GM19467 (cell line): Measurements from ENCODE around the gene NR4A3.
"Not testable (repeated sequence)": the region's sequence is repeated elsewhere in the genome, so short reads cannot be mapped to it uniquely, and the experiment has no call there.

Experiments
- ATAC-seq: cut with Tn5 transposase; IDR thresholded peaks from one replicate; pipeline ENCODE4 v1.9.1; 2021; ENCODE audit warnings: mild to moderate bottlenecking, moderate library complexity; ENCODE audit not compliant: unreplicated experiment

Gene NR4A3

DNA sequence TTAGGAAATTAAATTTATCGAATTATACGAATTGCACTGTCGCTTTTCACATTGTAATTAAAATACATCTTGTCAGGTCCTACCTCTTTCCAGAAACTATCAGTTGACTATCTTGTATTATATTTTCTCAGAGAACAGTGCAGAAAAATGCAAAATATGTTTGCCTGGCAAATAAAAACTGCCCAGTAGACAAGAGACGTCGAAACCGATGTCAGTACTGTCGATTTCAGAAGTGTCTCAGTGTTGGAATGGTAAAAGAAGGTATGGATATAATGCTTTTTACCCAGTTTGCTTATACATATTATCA, 10.8 kb downstream of the NR4A3 start:
- ATAC-seq = no peak

DNA sequence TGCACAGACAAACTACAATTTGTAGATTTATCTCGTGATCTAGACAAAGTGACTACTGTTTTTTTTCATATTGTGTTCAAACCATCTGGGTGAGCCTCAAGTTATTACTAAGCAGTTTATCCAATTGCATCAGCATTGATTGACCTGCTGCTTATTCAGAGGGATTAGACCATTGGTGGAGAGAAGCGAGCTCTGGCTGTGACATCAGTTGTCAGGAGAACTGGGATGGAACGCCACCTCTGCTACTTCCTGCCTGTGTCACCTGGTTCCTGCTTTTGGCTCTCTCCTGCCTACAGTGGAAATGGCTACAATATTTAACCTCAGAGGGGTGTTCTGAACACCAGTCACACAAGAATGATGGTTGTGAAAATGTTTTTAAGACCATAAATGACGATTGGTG, 12.1 kb downstream of the NR4A3 start:
- no peak for ATAC-seq

DNA sequence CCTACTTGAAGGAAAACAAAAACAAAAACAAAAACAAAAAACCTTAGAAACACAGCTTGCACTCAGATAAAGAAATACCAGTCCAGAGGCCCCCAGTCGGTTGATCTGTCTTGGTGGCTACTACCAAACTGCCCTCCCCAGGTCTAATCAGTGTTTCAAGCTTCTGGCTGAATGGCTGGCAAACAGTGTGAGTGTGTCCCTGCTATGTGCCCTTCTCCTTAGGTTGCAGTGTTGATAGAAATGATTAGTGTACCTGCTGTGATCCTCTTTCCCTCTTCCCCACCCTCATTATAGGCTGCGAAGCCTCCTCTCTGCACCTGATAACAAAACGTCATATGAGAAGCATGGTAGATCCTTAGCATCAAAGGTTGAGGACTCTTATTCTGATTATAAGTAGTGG, 12.8 kb downstream of the NR4A3 start:
- no peak for ATAC-seq

DNA sequence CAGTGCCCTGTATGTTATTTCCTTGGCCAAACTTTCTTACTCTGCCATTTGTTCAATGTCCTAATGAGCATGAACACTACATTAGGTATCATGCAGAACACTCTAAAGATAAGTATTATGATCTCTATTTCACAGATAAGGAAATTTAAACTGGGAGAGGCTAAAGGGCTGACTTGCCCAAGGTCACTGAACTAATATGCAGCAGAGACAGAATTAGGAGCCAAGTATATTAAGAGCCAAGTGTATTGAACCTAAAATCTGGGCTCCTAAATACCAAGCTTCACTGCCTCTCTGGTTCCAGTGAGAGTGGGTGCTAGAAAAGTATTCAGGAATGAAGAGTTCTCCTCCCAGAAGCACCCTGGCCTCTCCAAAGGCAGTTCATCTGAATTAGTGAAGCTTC, 13.5 kb downstream of the NR4A3 start:
- no peak for ATAC-seq

DNA sequence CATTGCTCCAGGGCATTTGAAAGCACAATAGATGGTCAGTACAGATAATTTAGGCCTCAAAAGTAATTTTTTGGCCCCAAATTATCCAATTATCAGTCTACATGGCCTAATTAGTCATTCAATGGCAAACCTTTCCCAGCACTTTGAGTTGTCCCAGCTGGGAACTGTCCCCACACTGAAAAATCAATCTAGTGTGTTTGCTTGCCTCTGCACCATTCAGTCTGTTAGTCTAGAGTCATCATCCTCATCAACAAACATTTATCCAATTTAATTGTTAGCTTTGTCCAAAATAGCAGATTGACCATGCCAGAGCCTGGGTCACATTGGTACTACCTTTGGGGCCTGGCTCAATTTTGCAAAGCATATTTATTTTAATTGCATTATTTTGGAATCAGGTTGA, 13.9 kb downstream of the NR4A3 start:
- ATAC-seq = no peak

DNA sequence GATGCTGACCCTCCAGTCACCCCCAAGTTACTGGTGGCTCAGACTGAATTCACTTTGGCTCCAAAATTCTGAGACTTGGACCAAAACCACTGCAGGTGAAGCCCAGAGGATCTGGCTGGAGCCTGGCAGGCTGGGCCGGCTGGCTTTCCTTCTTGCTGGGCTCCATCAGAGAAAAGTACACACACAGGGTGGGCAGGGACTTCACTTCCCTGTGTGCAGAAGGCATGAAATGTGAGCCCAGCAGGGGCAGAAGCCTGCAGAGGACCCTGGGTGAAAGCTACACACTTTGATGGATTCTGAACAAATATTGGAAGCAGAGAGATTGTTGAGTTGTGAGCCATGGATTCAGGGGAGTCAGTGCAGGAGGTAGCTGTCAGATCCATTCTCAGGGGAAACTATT, 18.4 kb downstream of the NR4A3 start:
- no peak for ATAC-seq

DNA sequence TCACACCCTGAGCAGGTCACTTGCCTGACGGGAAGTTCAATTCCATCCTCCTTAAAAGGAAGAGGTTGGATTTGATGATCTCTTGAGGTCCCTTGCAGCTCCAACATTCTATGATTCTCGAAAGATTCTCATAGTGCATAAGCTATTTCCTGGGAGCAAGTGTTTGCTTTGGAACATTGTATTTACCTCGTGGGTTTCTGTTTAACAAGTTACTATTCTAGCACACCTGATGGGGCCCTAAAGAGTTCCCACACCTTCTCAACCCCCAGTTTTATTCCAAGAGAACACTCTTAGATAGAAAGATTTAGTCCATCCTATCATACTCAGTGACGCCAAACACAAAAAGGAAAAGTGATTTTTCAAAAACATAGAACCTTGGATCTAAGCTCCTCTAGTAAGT, 23.4 kb downstream of the NR4A3 start:
- no peak for ATAC-seq

DNA sequence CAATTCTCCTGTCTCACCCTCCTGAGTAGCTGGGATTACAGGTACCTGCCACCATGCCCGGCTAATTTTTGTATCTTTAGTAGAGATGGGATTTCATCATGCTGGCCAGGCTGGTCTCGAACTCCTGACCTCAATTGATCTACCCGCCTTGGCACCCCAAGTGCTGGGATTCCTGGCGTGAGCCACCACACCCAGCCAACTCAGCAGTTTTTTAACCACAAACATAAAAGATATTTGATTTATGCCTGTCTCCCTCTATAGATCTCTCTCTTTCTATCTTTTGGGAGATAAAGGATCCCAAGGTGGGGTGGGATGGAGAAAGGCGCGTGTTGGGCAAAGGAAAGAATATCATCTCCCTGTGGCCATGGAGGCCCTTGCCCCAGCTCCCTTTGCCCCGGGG, 26.8 kb downstream of the NR4A3 start:
- no peak for ATAC-seq

DNA sequence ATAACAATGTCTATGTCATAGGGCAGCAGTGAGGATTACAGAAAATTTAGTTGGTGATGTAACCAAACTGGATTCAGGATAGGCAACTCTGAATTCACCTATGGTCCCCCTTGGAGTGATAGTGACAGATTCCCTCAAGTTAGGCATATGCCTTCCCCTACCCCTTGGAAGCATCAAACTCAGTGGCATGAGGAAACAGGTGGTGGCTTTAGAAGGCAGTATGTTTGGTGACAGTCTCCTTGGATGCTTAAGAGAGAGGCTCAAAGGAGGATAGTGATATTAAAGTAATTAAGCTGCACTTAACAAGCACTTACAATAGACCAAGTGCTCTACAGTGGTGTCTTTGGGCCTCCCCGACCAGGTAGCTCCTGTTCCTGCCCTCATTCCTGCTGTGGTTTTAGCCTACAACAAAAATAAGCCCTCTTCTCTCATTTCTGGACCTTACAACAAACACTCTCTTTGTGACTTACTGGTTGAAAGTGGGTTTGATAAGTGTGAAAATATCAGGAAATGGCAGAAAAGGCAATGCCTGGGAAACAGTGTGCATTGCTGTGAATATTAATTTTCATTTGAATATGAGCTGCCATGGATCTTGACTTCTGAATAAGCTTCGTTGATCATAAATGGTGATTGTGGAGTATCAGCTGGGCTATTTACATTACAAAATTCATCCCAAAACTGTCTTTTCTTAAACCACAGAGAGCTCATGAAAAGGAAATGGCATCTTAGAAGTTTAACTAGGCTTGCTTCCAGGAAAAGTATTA, 29.2 kb downstream of the NR4A3 start:
- peak; percentile 22 for ATAC-seq

DNA sequence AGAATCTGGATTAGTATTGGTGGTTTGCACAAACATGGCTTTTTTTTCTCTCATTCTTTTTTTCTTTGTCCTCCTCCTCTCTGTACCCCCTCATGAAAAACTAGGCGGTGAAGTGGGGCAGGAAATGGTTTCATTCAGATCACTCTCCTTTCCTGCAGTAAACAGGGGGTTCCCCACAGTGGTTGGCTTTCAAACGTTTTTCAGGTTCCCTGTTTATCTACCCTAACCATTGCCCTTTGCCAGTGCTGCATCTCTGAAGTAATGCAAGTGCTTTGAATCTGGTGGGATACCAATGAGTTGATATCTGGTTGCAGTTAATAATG, 29.8 kb downstream of the NR4A3 start:
- ATAC-seq = peak; percentile 90

DNA sequence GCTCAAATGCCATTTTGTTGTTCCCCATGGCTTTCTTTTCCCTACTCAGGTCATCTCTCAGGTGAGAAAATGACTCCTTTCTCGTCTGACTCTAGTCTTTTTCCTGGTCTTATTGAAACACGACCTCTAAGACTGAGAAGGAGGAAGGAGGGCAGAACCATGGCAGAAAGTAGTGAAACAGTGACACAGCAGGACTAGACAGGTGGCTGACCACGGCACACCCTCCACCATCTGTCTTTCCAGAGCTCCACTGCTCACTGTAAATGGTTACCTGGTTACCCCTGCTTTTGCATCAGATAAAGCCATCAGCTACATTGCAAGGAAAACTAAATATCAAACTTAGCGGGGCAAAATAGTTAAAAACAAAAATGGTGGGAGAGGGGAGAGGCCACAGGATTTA, 30.9 kb downstream of the NR4A3 start:
- peak; percentile 68 for ATAC-seq

DNA sequence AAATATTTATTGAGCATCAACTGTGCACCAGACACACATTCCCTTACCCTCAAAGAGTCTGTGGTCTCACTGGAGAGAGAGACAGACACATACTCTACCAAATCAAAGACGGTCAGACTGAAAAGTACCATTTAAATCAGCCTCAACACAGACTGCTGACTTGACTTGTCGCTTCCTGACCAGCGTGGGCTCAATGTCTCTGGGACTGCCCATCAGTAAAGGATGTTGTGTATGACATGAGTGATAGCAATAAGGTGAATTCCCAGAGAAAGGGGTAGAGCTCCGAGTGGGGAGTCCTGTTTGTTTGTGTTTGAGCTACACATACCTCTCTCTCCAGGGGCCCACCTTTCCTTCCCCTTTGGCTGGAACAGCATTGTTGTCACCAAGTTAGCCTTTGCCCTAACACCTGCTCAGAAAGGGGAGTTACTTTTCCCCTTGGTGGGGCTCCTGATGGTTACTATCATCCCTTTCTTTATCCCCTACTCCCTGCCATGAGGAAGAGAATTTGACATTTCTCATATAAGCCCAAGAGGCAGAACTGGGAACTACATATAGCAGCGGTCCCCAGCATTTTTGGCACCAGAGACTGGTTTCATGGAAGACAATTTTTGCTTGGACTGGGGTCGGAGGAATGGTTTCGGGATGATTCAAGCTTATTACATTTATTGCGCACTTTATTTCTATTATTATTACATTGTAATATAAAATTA, 33.9 kb downstream of the NR4A3 start:
- ATAC-seq = no peak

DNA sequence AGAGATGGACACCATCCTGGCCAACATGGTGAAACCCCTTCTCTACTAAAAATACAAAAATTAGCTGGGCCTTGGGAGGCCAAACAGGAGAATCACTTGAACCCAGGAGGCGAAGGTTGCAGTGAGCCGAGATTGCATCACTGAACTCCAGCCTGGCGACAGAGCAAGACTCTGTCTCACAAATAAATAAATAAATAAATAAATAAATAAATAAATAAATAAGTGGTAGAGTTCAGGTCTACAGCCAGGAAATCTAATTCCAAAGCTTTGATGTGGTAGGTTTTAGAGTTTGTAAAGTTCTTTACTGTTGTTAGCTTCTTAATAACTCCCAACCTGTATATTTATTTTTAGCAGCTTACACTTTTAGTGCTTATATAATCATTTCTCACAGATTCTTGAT, 35.9 kb downstream of the NR4A3 start:
- not testable (repeated sequence) for ATAC-seq

DNA sequence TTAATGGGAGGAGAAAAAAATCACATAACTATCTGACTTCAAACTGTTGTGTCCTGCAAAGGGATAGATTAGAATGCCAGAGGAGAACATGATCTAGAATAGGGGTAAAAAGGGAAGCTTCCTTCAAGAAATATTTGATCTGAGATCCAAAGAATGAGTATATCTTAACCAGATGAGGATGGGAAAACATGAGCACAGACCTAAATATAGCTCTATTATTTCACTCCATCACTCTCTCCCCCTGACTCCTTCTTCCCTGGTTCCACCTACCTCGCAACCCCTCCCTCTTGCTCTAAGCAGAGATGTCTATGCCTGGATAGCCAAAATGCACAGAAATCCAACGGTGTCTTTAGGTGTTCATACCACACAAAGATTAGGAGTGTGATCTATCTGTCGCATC, 36.4 kb downstream of the NR4A3 start:
- ATAC-seq = no peak

DNA sequence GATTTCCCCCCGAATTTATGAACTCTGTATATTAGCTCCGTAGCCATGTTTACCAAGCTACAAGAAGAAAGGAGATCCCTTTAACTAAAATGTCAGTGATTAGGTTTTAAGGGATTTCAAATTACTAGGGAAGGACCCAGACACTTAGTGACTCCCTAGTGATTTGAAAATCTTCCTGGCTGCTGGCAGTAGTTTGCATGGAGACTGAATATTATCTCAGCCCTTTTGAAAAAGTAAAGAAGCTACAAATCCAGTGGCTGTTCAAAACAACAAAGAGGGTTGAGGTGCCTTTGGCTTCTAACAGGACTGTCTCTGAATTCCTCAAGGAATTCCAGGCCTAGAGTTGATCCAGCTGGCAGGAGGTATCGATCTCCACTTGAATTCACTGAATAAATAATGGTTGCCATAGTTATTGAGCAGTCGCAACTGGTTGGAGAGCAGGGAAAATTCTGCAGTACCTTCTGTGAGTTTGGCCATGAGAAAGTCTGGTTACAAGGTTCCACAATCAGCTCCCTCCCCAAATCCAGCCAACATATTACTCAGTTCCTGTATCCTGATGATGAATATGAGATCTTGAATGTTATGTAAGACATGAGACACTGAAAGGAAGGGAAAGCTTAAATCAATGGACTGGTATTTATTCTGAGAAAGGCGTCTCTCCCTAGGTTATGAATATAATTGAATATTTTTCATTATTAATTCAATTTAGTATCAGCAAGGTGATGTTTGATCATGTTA, 37.7 kb downstream of the NR4A3 start:
- ATAC-seq = no peak

DNA sequence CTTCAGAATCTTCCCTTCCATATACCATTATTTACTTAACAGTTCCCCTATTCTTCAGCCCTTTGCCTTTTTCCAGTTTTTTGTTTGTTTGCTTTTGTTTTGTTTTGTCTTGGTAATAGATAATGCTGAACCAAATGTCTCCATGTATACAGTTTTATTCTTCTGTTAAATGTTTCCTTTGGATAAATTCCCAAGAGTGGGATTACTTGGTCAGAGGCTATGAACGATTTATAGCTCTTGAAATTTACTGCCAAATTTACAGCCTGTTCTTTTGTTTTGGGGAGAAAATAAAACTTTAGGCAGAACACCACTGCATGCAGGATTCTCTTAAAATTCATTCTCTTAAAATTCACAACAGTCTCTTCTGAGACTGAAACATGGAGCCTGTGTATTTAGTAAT, 38.6 kb downstream of the NR4A3 start:
- ATAC-seq = no peak

DNA sequence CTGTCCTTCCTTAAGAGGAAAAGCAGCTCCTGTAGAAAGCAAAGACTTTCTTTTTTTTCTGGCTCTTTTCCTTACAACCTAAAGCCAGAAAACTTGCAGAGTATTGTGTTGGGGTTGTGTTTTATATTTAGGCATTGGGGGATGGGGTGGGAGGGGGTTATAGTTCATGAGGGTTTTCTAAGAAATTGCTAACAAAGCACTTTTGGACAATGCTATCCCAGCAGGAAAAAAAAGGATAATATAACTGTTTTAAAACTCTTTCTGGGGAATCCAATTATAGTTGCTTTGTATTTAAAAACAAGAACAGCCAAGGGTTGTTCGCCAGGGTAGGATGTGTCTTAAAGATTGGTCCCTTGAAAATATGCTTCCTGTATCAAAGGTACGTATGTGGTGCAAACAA, 42.3 kb downstream of the NR4A3 start:
- no peak for ATAC-seq

DNA sequence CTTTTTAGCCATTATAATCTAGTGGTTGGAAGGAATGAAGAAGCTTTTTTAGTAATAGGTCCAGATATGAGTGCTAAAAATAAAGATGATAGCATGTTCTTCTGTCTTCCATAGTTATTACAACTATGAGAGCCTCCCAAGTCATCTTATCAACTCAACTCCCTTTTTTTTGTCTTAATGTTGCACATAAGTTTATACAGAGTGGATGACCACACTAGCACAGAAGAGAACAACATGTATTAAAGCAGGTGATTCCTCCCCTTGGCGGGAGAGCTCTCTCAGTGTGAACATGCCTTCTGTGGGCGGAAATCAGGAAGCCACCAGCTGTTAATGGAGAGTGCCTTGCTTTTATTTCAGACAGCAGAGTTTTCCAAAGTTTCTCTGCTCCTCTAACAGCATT, 44.7 kb downstream of the NR4A3 start:
- ATAC-seq = no peak

DNA sequence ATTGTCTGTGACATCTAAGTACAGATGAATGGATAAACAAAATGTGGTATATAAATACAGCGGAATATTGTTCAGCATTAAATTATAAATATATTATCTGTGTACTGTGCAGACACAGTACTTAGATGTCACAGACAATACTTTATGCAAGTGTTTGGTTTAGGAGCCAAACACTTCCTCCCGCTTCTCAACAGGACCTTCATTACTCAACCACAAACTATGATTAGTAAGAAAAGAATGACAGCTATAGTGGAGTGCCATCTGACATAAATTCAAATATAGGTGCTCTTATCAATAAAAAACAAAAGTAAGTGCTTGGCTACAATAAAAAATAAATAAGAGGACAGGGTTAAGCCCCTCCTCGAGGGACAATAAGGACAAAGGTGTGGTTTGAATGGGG, 45.9 kb downstream of the NR4A3 start:
- no peak for ATAC-seq

DNA sequence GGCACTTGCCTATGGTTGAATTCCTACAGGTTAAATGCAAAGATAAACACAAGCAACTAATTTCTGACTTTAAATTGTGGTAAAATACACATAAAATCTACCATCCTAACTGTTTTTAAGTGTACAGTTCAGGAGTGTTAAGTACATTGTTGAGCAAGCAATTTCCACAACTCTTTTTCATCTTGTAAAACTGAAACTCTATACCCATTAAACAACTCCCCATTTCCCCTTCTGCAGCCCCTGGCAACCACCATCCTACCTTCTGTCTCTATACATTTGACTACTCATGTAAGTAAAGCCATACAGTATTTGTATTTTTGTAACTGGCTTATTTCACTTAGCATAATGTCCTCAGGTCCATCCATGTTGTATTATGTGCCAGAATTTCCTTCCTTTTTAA, 46.3 kb downstream of the NR4A3 start:
- no peak for ATAC-seq

DNA sequence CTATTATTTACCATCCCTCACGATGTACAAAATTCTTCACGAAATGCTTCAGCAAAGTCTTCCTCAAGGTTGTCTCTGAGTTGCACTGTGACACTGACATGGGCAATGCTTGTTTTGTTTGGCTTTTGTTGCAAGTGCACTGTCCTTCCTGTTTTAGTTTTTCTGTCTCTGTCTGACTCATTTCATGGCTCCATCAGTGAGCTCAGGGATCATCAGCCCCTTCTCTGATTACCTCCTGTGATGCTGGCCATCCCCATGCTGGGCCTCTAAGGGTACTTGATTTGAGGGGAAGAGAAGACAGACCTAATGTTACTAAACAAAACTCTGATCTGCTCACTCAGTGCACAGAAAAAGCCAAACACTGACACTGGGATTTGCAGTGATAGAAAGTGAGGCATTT, 47.2 kb downstream of the NR4A3 start:
- ATAC-seq = no peak

DNA sequence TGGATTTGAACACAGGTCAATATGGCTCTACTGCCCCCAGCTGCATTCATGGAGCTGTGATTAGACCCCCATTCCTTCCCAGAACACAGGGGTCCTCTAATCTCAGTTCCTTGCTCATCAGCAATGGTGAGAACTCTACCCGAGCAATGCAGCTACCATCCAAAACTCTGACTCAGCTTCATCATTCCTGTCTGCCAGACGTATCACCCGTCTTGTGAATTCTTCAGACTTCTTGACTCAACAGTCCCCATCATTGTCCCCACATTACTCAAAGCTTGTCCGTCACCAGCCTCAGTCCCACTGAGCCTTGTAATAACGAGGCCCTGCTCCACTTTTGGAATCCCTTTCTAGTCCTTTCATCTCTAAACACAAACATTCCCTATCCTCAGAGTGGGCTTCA, 48.4 kb downstream of the NR4A3 start:
- no peak for ATAC-seq
